NCI-H2171 (cell line): ENCODE data around the gene FCN3.

ENCODE experiments used
- DNase-seq: peaks from one replicate; lab custom pipeline; 2025; lab: John Stamatoyannopoulos, UW

FCN3 gene

DNA sequence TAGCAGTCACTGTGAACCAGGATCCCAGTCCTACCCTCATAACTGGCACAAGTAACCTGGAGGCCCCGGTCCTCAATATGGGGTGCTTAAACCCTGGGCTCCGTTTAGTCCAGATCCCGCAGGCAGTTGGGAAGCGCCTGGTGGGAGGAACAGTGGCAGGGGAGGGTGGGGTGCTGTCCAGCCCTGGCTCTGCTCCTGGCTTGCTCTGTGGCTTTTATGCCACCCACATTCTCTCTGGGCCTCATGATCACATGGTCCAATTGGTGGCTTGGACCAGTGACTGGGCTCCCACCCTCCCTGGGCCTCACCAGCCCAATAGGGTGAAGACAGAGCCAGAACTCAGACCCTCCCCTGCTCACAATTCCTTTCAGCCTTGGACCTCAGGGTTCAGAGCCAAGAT lies 5.6 kb upstream of the FCN3 start:
- no peak for DNase-seq

DNA sequence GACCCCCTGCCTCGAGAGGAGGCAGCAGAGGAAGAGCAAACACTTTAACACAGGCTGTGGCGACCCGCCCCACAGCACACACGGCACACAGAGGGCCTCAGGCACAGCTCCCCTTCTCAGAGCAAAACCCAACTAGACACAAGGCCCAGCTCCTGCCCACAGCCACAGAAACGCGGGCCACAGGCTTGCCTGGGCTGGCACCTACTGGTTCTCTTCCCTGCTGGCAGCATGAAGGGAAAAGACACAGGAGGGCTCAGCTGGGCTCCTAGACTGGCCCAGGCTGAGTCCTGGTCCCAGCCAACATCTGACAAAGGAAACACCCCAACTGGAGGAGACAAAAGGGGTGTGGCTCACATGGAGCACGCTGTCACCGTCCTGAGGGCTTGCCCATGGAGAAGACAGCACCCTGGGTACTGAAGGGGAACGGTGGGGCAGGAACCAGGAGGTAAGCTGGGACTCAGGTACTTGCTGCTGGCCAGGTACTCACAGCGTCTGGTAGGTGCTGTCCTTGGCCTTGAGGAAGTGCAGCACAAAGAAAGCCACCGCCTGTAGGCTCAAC lies 5.0 kb upstream of the FCN3 start:
- DNase-seq: no peak

DNA sequence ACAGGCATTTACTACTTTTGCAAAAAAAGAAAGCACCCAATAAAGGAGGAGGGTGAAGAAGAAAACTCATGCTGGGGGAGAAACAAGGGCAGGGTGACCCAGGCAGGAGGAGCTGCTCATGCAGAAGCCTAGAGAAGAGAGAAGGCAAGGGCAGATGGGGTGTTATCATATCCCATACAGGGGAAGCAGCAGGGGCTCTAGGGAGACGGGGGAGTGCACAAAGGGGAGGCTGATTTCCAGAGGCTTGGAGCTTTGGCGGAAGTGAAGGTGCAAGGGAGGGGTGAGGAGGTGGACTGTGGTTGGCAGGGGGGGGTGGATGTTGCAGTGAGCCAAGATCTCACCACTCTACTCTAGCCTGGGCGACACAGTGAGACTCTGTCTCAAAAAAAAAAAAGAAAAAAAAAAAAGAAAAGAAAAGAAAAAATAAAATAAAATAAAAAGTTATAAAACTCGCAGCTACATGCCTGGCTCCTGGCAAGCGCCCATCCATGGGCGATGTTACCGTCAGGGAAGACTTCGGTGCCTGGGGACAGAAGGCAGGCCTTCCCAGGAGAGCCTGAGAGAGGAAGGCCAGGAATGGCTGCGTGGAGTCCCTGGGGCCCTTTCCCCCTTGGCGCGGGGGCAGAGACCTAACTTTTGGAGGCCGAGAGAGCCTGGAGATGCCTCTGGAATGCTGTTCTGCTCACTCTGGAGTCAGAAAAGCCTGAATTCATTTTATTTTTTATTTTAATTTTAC lies 3.3 kb upstream of the FCN3 start:
- peak; percentile 59 for DNase-seq

DNA sequence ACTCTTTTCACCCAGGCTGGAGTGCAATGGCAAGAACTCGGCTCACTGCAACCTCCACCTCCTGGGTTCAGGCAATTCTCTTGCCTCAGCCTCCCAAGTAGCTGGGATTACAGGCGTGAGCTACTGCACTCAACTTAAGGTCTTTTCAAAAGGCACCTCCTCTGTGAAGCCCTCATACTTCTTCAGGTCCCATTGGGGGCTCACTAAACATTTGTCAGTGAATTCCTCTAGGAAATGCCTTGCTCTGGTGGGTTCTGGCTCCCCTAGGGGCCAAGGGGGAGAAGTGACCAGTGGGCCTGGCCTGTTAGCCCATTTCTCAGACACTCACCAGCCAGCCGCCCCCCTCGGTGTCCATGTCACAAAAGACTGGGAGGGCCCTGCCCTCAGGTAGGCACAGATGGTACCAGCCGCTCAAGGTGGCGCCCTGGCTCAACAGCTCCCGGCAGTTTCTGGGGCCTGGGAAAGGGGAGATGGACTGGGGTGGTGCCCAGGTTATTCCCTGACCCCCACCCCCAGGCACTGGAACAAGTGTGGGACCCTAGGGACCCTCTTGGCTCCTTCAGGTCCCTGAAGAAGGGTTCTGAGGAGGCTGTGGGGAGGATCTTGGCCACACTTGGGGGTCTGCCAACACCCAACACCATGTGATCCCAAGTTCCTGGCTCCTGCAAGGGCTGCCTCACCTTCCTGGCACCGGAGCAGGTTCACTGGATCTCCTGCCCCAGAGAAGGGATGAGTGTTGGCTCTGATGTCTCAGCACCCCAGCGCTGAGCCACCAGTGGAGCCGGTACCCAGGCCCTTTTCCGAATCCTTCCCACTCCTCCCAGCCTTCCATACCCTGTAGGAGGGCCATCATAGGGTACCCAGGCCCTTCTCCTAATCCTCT lies 1.6 kb downstream of the FCN3 start:
- DNase-seq: no peak

DNA sequence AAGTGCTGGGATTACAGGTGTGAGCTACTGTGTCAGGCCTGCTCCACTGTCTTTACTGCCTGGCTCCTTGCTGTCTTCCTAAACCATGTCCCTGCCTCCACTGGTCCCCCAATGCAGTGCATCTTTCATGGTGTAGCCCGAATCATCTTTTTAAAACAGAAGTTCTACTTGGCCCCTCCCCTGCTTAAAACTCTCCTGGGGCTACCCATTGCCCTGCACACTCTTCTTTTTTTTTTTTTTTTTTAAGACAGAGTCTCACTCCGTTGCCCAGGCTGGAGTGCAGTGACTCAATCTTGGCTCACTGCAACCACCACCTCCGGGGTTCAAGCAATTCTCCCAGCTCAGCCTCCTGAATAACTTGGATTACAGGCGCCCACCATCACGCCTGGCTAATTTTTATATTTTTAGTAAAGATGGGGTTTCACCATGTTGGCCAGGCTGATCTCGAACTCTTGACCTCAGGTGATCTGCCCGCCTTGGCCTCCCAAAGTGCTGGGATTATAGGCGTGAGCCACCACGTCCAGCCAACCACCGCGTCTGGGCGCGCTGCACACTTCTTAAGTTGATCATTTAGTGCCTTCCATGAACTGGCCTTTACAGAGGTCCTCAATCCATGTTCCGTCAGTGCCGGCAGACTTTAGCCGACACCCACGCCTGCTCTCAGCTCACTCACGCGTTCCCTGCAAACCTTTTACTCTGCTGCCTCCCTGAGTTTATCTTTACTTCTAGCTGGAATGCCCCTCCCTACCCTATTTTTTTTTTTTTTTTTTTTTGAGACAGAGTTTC lies 2.4 kb downstream of the FCN3 start:
- DNase-seq: no peak

DNA sequence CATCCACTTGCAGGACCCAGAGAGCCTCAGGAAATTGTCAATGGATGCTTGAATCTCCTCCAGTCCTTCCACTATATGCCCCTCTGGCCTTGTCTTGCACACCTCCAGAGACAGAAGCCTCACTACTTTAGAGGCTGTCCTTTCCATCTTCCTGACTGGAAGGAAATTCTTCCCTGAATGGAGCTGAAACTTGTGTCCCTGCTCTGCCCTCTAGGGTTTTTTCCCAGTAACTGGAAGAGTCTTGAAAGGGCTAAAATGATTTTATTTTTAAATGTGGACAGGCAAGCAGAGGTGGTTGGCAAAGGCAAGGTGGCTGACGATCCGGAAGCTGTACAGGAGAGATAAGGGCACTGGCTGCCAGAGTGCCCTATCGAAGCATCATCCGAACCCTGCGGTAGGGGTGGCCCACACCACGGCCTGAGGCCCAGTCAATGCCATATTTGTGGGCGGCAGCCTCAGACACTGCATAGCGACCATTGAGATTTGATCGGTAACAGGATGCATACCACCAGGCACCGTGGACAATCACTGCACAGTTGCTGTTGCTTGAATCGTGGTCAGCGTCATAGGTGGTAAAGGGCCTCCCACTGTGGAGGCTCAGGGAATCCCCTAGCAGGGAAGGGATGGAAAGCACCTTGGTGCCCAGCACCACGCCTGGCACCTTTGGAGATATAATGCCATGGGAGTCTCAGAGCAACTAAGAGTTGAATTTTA lies 5.6 kb downstream of the FCN3 start:
- DNase-seq: no peak

DNA sequence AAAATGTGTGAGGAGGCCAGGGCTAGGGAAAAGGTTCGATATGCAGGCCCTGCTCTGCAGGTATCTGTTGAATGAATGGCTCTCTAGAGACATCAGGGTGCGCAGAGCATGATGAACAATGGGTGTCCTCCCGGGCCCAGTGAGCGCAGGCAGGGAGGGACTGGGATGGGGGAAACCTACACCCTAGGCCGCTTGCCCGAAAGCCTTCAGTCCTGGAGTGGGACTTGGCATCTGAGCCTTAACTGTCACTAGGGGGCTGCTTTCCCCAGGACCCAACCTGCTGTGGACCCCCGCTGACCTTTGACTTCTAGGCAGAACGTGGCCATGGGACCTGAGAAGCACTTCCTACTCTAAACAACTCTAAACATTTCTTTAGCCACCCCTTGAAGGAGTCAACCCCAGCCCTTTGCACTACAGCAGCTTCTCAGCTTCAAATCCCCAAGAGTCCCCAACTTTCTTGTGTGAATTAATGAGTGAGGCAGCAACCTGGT lies 7.4 kb downstream of the FCN3 start:
- DNase-seq: no peak

DNA sequence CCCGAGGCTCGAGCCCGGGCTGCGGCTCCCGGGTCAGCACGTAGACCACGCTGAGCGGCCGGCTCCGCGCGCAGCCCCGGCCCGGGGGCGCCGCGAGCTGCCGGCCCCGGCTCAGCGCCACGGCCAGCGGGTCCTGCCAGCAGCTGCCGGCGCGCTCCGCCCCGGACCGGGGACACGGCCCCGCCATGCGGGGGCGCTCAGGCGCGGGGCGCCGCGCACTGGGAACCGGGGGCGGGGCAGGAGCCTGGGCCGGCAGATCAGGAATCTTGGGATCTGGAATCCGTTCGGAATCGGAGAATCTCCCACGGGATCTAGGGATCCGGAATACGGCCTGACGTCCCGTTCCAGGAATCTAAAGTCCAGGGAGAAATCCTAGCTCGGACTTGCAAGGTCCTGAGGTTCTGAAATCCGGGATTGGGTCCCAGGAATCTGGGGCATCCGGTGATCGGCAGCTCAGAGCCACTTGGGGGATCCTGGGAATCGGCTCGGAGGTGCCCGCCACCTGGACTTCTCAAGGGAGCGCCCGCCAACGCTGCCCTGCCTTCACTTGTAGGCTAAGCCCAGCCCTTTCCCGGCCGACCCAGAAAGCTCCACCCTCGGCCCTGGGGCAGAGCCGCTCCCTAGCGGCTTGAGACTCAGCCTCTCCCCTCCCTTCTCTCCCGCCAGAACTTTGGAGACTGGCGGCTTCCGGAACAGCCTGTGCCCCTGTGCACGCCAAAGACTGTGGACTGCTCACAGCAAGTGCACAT lies 8.0 kb downstream of the FCN3 start, which contains the start of gene MAP3K6:
Gene MAP3K6, minus strand, starts transcription at position 551 of the 749 bp plus-strand sequence. Its CDS starts 364 bp downstream, at position 187.
- DNase-seq: peak; percentile 80

DNA sequence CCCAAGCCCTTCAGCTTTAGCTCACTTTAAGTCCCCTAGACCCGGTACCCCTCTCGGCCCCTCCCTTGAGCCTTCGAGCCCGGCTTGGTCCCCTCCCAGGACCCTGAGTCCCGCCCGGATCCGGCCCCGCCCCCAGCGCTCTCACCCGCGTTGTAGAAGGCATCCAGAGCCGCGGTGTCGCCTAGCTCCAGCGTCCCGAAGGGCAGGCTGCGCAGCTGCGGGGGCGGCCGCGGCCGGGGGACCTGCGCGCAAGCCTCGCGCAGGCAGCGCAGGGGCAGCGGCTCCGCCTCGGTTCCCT lies 8.6 kb downstream of the FCN3 start:
- peak; percentile 73 for DNase-seq

DNA sequence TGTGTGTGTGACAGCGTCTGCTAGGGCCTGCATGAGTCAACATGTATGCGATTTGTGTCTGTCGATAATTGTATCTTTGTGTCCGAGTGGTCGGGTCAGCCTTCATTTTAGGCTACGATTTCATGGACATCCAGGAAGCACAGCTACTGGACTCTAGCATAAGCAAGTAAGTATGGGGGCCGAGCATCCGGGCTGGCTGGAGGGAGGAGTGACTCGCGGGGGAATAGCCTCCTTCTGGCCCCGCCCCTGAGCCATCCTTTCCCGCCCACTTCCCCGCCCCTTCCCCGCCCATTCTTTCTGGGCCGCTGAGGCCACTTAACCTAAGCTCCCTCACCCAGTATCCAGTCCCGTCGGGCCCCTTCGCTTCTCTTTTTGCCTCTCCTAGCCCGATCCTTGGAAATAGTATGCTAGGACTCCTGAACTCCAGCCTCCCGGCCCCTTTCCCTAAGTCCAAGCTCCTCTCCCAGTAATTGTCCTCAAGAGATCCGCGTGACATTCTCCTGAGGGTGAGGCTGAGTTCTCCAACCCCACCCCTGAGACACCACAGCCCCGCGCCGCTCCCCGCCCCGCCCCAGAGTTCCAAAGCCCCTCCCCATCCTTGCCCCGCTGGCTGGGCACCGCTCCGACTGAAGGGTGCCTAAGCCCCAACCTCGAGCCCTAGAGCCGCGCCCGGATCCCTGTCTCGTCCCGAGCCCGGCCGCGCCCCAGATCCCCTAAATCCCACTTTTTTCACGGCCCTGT lies 9.1 kb downstream of the FCN3 start:
- peak; percentile 64 for DNase-seq

DNA sequence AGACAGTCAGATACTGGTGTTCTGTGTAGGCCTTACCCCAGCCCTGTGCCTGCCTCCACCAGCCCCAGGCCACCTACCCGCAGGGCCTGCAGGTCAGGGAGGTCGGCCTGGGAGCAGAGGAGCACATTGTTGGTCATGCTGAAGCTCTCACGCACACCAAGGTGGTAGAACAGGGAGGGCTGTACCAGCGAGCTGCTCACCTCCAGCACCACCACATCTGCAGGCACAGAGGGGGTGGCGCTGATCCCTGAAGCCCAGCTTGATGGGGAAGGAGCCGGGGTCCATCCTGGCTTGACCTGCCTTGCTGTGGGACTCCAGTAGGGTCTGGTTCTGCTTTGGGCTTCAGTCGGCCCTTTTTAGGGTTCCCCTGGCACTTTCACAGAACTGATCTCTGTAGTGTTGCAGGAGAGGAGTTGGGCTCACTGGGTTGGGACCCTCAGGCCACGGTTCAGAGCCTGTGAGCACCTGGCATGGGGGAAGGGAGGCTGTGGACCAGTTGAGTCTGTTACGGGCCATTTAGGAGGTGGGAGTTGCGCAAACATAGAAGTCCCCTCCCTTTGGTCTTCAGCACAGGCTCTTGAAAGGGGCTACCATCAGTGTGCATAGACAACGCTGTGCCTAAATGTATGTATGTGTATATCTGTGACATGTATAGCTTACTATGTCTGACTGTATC lies 9.8 kb downstream of the FCN3 start:
- DNase-seq: no peak

DNA sequence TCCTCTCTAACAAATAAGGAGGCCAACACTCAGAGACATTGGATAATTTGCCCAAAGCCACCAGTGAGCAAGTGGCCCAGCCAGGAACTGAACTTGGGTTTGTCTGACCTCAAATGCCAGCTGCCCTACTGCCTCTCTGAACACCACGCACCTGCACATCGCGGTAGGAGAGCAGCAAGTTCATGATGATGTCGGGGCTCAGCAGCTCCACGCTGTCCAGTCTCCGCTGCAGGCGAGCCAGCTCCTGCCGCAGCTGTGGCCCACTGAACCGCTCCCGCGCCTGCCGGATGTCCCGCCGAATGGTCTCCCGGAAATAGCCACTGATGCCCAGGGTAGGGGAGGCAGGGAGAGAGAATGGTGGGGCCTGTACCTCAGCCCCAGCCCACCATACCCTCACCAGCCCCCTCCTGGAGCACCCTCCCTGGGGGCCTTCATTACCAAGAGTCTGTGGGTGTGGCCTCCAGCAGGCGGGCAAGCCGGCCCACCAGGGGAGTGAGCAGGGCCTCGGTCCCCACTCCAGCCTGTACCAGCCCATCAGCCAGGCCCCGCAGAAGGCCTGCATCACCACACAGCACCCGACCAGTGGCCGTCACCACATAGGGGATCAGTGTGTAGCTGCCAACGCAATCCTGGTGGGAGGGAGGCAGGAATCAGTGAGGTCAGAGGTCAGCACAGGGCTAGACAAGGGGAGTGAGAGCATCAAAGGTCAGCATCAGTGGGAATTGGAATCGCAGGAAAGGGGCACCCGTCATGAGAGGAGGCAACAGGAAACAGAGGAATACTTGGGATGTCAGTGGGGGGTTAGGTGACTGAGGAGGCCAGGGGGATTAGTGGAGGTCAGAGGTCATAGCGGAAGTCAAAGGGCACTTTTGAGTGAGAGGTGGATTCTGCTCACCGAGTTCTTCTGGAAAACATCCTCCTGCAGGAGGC lies 10.6 kb downstream of the FCN3 start:
- DNase-seq: no peak

DNA sequence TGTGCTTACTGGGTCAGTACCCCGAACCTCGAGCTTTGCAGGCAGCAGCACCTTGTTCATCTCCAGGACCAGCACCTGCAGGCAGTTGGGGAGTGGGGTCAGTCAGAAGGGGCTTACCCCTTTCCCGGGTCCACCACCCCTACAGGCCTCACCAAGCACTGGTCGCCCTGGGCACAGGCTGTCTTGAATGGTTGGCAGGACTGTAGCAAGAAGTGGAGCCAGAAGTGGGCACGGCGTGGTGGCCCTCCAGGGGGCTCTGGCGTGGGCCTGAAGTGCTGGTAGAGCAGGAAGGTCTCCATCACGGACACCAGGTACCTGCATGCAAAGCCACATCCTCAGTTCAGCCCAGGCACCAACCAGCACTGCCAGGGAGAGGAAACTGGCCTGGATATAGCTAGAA lies 13.1 kb downstream of the FCN3 start:
- DNase-seq: no peak

DNA sequence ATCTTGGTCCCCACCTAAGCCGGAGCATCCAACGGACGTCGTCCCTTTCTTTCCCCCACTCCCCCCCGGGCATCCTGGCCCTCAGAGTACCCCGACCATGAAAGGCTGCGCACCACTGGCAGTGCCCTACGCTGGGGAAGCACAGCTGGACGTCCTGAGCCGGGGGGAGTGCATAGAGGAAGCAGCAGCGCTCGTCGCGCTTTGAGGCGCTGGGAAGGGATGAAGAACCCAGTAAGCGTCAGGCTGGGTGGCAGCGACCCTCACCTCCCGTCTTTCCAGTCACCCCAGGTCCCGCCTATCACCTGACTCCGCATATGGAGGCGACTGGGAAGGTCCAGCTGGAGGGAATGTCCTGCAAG lies 13.6 kb downstream of the FCN3 start:
- DNase-seq: no peak

DNA sequence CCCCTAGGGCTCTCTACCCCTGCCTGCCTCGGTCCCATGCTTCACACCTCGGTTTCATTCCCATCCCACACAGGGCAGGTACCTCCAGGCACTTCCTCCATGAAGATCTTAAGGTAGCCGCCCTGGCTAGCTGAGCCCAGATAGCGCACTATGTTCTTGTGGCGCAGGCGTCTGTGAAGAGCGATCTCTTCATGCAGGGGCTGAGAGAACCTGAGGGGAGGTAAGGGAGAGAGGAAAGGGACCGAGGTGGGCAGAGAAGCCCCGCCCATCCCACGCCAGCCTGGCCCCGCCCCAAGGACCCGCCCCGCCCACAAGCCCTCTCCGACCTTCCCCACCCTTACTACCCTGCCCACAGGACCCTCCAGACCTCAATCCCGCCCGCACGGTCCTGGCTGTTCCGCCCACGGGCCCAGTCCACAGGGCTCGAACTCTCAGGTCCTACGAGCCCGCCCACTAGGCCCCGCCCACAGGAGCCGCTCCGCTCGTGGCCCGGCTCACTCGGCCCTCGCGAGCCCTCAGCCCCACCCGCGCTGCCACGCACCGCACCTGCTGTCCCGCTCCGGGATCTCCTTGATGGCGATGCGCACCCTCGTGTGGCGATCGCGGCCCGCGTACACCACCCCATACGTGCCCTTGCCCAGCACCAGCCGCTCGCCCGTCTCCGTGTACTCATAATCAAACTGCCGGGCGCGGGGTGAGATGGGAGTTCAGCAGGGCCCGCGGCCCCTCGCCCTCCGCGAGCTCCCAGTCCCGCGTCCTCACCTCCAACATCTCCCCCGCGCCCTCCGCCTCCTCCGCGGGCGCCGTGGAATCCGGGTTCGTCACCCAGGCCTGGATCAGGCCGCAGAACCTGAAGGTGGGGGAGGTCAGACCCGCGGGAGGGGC lies 14.2 kb downstream of the FCN3 start:
- no peak for DNase-seq

DNA sequence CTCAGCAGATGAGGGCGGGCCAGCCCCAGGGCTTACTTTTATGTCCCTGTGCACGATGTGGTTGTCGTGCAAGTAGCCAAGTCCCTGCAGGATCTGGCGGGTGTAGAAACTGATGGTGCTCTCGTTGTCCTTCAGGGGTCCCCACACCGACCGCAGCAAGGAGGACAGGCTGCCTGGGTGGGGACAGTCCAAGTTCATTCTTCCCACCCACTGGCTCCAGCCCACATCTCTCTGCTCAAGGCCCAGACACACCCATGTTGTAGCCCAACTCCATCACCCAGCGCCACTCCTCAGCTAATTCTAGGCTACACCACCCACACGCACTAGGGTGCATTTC lies 14.8 kb downstream of the FCN3 start:
- no peak for DNase-seq

DNA sequence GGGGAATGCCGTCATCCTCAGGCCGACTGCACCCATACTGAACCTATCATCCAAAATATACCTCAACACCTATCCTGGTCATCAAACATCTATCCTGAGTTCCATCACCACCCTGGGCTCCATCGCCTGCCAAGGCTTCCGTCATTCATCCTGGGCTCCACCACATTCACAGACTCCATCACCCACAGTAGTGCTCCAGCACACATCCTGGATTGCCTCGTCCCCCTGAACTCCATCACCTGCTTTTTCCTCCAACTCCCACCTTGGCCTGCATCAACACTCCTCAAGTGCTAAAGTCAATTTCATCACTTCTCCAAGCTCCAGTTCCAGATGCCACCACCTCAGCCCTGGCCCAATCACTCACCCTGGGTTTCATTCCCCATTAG lies 15.7 kb downstream of the FCN3 start:
- no peak for DNase-seq
